Bronchial epithelial cell (primary cell): ENCODE results near the gene RBPMS2. TPM values are rescaled to one million over a fixed set of nuclear protein-coding genes. Genes with fewer than 3 reads are reported as not detected.

ENCODE experiments used
- DNase-seq: peaks from one replicate; pipeline ENCODE4 v3.0.0-alpha.2; 2010; ENCODE audit warnings: low read depth
- FAIRE-seq: peaks from 2 replicates; lab custom pipeline; 2011; peaks lifted over from hg19 to GRCh38; lab: Jason Lieb, UNC
- H3K27me3 ChIP-seq: 2 replicates; pipeline ENCODE4 v1.5.1; 2011; ENCODE audit warnings: low read length; ENCODE audit not compliant: control insufficient read depth, insufficient read depth
- H3K36me3 ChIP-seq: 2 replicates; pipeline ENCODE4 v1.5.1; 2011; ENCODE audit warnings: low read length; ENCODE audit not compliant: control insufficient read depth, insufficient read depth
- H3K4me3 ChIP-seq: 2 replicates; pipeline ENCODE4 v1.5.1; 2011; ENCODE audit warnings: mild to moderate bottlenecking, low read depth, low read length, control low read depth
- CTCF ChIP-seq: IDR thresholded peaks from 2 replicates; pipeline ENCODE4 v1.5.1; 2011; ENCODE audit warnings: mild to moderate bottlenecking, moderate library complexity, low read length, control low read depth, inconsistent platforms; ENCODE audit not compliant: insufficient read depth, severe bottlenecking
- total RNA-seq: library from RNA; depleted of rRNA; stranded (reverse); fragments of >200 nt; gene quantifications from 2 replicates; pipeline ENCODE4 v1.2.1, GENCODE V29; 2014

The RBPMS2 gene
- total RNA-seq, 1 donor from 2014 or later = not detected

- no peaks in the 10 kb centered on the region for H3K36me3 ChIP-seq
- no peak for TF ChIP-seq CTCF
- no peak for DNase-seq
- no peaks in the 10 kb centered on the region for H3K27me3 ChIP-seq
- no peak for FAIRE-seq
- no peak overlapping the region for H3K4me3 ChIP-seq
Observed at GRCh38 chr15:64720188-64720587, 55.2 kb downstream of the RBPMS2 start.

GRCh38 chr15:64717735-64718495, 57.5 kb downstream of the RBPMS2 start:
- Histone ChIP-seq H3K27me3 (no peaks in the 10 kb centered on the region), H3K4me3 (no peak overlapping the region), H3K36me3 (no peaks in the 10 kb centered on the region)
- FAIRE-seq = no peak
- DNase-seq = no peak
- no peak for TF ChIP-seq CTCF

- no peak for FAIRE-seq
Observed at GRCh38 chr15:64717130-64717529, 58.3 kb downstream of the RBPMS2 start.

GRCh38 chr15:64716452-64716851, 58.9 kb downstream of the RBPMS2 start:
- Histone ChIP-seq H3K4me3 (no peak overlapping the region), H3K36me3 (no peaks in the 10 kb centered on the region), H3K27me3 (no peaks in the 10 kb centered on the region)
- no peak for FAIRE-seq
- DNase-seq = no peak
- no peak for TF ChIP-seq CTCF

More at GRCh38 chr15:64717130-64717529, 58.3 kb downstream of the RBPMS2 start:
- Histone ChIP-seq H3K4me3 (no peak overlapping the region), H3K27me3 (no peaks in the 10 kb centered on the region), H3K36me3 (no peaks in the 10 kb centered on the region)
- no peak for DNase-seq
- no peak for TF ChIP-seq CTCF

GRCh38 chr15:64713592-64713991, 61.8 kb downstream of the RBPMS2 start:
- Histone ChIP-seq H3K27me3 (no peaks in the 10 kb centered on the region), H3K4me3 (no peak overlapping the region), H3K36me3 (no peaks in the 10 kb centered on the region)
- TF ChIP-seq CTCF = no peak
- FAIRE-seq = no peak
- DNase-seq = no peak
